ENCODE data around the gene KDM4D.
A peak's percentile ranks its signal among the peaks of the same experiment; 100 is the strongest.
"Not testable (repeated sequence)": the region's sequence is repeated elsewhere in the genome, so short reads cannot be mapped to it uniquely, and the experiment has no call there.

KDM4D gene

GRCh38 chr11:94973099-94973968 is at the start of gene KDM4D, which contains the start of gene CWC15:
Gene KDM4D (plus strand): TSS chr11:94973709. CDS start chr11:94997373, 23,664 bp downstream.
Gene CWC15 (minus strand): TSS chr11:94973556. CDS start chr11:94972185, 1,371 bp downstream.
- H3K9me3 ChIP-seq (ENCODE audit: control insufficient read depth in 2 of 2, low read length in 2 of 2), result no peaks in the 10 kb centered on the region
- H3K27ac ChIP-seq (ENCODE audit: low read depth in 2 of 2, low read length in 2 of 2), result peak within 1 kb of the TSS; percentile 45 to 74

GRCh38 chr11:94924171-94924572 is 49.3 kb upstream of the KDM4D start:
- Histone ChIP-seq H3K27me3 (ENCODE audit: control insufficient read depth in 2 of 2, insufficient read depth in 2 of 2, low read length in 2 of 2) (no peaks in the 10 kb centered on the region), H3K36me3 (ENCODE audit: control insufficient read depth in 2 of 2, insufficient read depth in 2 of 2, low read length in 2 of 2) (no peaks in the 10 kb centered on the region), H3K27ac (ENCODE audit: low read depth in 2 of 2, low read length in 2 of 2) (no peak overlapping the region), H3K4me1 (ENCODE audit: control insufficient read depth in 2 of 2, insufficient read depth in 2 of 2, low read length in 2 of 2) (peaks cover 0 to 9% of the 10 kb centered on the region in 2 donors), H3K9me3 (ENCODE audit: control insufficient read depth in 2 of 2, low read length in 2 of 2) (no peaks in the 10 kb centered on the region), H3K4me3 (ENCODE audit: low read length in 2 of 2) (no peak overlapping the region), H3K9ac (ENCODE audit: low read depth in 1 of 2, low read length in 2 of 2) (no peak overlapping the region)

More at GRCh38 chr11:94973099-94973968, at the start of gene KDM4D, which contains the start of gene CWC15:
- Histone ChIP-seq H3K27me3 (ENCODE audit: control insufficient read depth in 2 of 2, insufficient read depth in 2 of 2, low read length in 2 of 2) (no peaks in the 10 kb centered on the region), H3K9ac (ENCODE audit: low read depth in 1 of 2, low read length in 2 of 2) (peak within 1 kb of the TSS; percentile 83 to 89), H3K36me3 (ENCODE audit: control insufficient read depth in 2 of 2, insufficient read depth in 2 of 2, low read length in 2 of 2) (peaks cover 30 to 36% of the 10 kb centered on the region in 2 donors), H3K4me3 (ENCODE audit: low read length in 2 of 2) (peak within 1 kb of the TSS; percentile 83 to 86), H3K4me1 (ENCODE audit: control insufficient read depth in 2 of 2, insufficient read depth in 2 of 2, low read length in 2 of 2) (peaks cover 7 to 8% of the 10 kb centered on the region in 2 donors)

- Histone ChIP-seq H3K27me3 (ENCODE audit: control insufficient read depth in 2 of 2, insufficient read depth in 2 of 2, low read length in 2 of 2) (no peaks in the 10 kb centered on the region), H3K27ac (ENCODE audit: low read depth in 2 of 2, low read length in 2 of 2) (peak overlapping the region in 1 of 2 donors; percentile 44), H3K4me3 (ENCODE audit: low read length in 2 of 2) (no peak overlapping the region), H3K9me3 (ENCODE audit: control insufficient read depth in 2 of 2, low read length in 2 of 2) (no peaks in the 10 kb centered on the region), H3K4me1 (ENCODE audit: control insufficient read depth in 2 of 2, insufficient read depth in 2 of 2, low read length in 2 of 2) (peaks cover 0 to 9% of the 10 kb centered on the region in 2 donors), H3K9ac (ENCODE audit: low read depth in 1 of 2, low read length in 2 of 2) (no peak overlapping the region), H3K36me3 (ENCODE audit: control insufficient read depth in 2 of 2, insufficient read depth in 2 of 2, low read length in 2 of 2) (no peaks in the 10 kb centered on the region)
Measured at GRCh38 chr11:94924612-94925011, 48.9 kb upstream of the KDM4D start.

- no peak overlapping the region for H3K9ac ChIP-seq (ENCODE audit: low read depth in 1 of 2, low read length in 2 of 2)
- no peaks in the 10 kb centered on the region for H3K9me3 ChIP-seq (ENCODE audit: control insufficient read depth in 2 of 2, low read length in 2 of 2)
- H3K4me3 ChIP-seq (ENCODE audit: low read length in 2 of 2), result no peak overlapping the region
- peaks cover 0 to 9% of the 10 kb centered on the region in 2 donors for H3K4me1 ChIP-seq (ENCODE audit: control insufficient read depth in 2 of 2, insufficient read depth in 2 of 2, low read length in 2 of 2)
- no peaks in the 10 kb centered on the region for H3K27me3 ChIP-seq (ENCODE audit: control insufficient read depth in 2 of 2, insufficient read depth in 2 of 2, low read length in 2 of 2)
- no peak overlapping the region for H3K27ac ChIP-seq (ENCODE audit: low read depth in 2 of 2, low read length in 2 of 2)
- H3K36me3 ChIP-seq (ENCODE audit: control insufficient read depth in 2 of 2, insufficient read depth in 2 of 2, low read length in 2 of 2), result no peaks in the 10 kb centered on the region
Measured at GRCh38 chr11:94925422-94926270, 47.9 kb upstream of the KDM4D start.

- Histone ChIP-seq H3K36me3 (ENCODE audit: control insufficient read depth in 2 of 2, insufficient read depth in 2 of 2, low read length in 2 of 2) (no peaks in the 10 kb centered on the region), H3K4me1 (ENCODE audit: control insufficient read depth in 2 of 2, insufficient read depth in 2 of 2, low read length in 2 of 2) (peaks cover 0 to 9% of the 10 kb centered on the region in 2 donors), H3K27ac (ENCODE audit: low read depth in 2 of 2, low read length in 2 of 2) (no peak overlapping the region), H3K9me3 (ENCODE audit: control insufficient read depth in 2 of 2, low read length in 2 of 2) (no peaks in the 10 kb centered on the region), H3K9ac (ENCODE audit: low read depth in 1 of 2, low read length in 2 of 2) (no peak overlapping the region), H3K27me3 (ENCODE audit: control insufficient read depth in 2 of 2, insufficient read depth in 2 of 2, low read length in 2 of 2) (no peaks in the 10 kb centered on the region), H3K4me3 (ENCODE audit: low read length in 2 of 2) (no peak overlapping the region)
Measured at GRCh38 chr11:94926271-94926625, 47.3 kb upstream of the KDM4D start.

GRCh38 chr11:94926698-94927237 is 46.7 kb upstream of the KDM4D start:
- H3K27ac ChIP-seq (ENCODE audit: low read depth in 2 of 2, low read length in 2 of 2), result peak overlapping the region; percentile 20 to 46
- no peak overlapping the region for H3K4me3 ChIP-seq (ENCODE audit: low read length in 2 of 2)
- no peaks in the 10 kb centered on the region for H3K27me3 ChIP-seq (ENCODE audit: control insufficient read depth in 2 of 2, insufficient read depth in 2 of 2, low read length in 2 of 2)
- no peaks in the 10 kb centered on the region for H3K9me3 ChIP-seq (ENCODE audit: control insufficient read depth in 2 of 2, low read length in 2 of 2)
- H3K36me3 ChIP-seq (ENCODE audit: control insufficient read depth in 2 of 2, insufficient read depth in 2 of 2, low read length in 2 of 2), result no peaks in the 10 kb centered on the region
- no peak overlapping the region for H3K9ac ChIP-seq (ENCODE audit: low read depth in 1 of 2, low read length in 2 of 2)
- H3K4me1 ChIP-seq (ENCODE audit: control insufficient read depth in 2 of 2, insufficient read depth in 2 of 2, low read length in 2 of 2), result peaks cover 0 to 9% of the 10 kb centered on the region in 2 donors

GRCh38 chr11:94928117-94928990 is 45.2 kb upstream of the KDM4D start:
- H3K36me3 ChIP-seq (ENCODE audit: control insufficient read depth in 2 of 2, insufficient read depth in 2 of 2, low read length in 2 of 2), result no peaks in the 10 kb centered on the region
- H3K9me3 ChIP-seq (ENCODE audit: control insufficient read depth in 2 of 2, low read length in 2 of 2), result no peaks in the 10 kb centered on the region
- peaks cover 0 to 9% of the 10 kb centered on the region in 2 donors for H3K4me1 ChIP-seq (ENCODE audit: control insufficient read depth in 2 of 2, insufficient read depth in 2 of 2, low read length in 2 of 2)
- no peaks in the 10 kb centered on the region for H3K27me3 ChIP-seq (ENCODE audit: control insufficient read depth in 2 of 2, insufficient read depth in 2 of 2, low read length in 2 of 2)
- no peak overlapping the region for H3K4me3 ChIP-seq (ENCODE audit: low read length in 2 of 2)
- no peak overlapping the region for H3K27ac ChIP-seq (ENCODE audit: low read depth in 2 of 2, low read length in 2 of 2)
- H3K9ac ChIP-seq (ENCODE audit: low read depth in 1 of 2, low read length in 2 of 2), result no peak overlapping the region

- H3K4me3 ChIP-seq (ENCODE audit: low read length in 2 of 2); H3K27me3 ChIP-seq (ENCODE audit: control insufficient read depth in 2 of 2, insufficient read depth in 2 of 2, low read length in 2 of 2); H3K36me3 ChIP-seq (ENCODE audit: control insufficient read depth in 2 of 2, insufficient read depth in 2 of 2, low read length in 2 of 2); H3K9me3 ChIP-seq (ENCODE audit: control insufficient read depth in 2 of 2, low read length in 2 of 2); H3K4me1 ChIP-seq (ENCODE audit: control insufficient read depth in 2 of 2, insufficient read depth in 2 of 2, low read length in 2 of 2); H3K27ac ChIP-seq (ENCODE audit: low read depth in 2 of 2, low read length in 2 of 2); H3K9ac ChIP-seq (ENCODE audit: low read depth in 1 of 2, low read length in 2 of 2): not testable (repeated sequence)
Measured at GRCh38 chr11:94932072-94932471, 41.4 kb upstream of the KDM4D start.

GRCh38 chr11:94932503-94932902 is 41.0 kb upstream of the KDM4D start:
- H3K4me1 ChIP-seq (ENCODE audit: control insufficient read depth in 2 of 2, insufficient read depth in 2 of 2, low read length in 2 of 2), result peaks cover 0 to 3% of the 10 kb centered on the region in 2 donors
- H3K27ac ChIP-seq (ENCODE audit: low read depth in 2 of 2, low read length in 2 of 2), result no peak overlapping the region
- H3K27me3 ChIP-seq (ENCODE audit: control insufficient read depth in 2 of 2, insufficient read depth in 2 of 2, low read length in 2 of 2), result no peaks in the 10 kb centered on the region
- H3K9me3 ChIP-seq (ENCODE audit: control insufficient read depth in 2 of 2, low read length in 2 of 2), result no peaks in the 10 kb centered on the region
- no peak overlapping the region for H3K9ac ChIP-seq (ENCODE audit: low read depth in 1 of 2, low read length in 2 of 2)
- no peak overlapping the region for H3K4me3 ChIP-seq (ENCODE audit: low read length in 2 of 2)
- H3K36me3 ChIP-seq (ENCODE audit: control insufficient read depth in 2 of 2, insufficient read depth in 2 of 2, low read length in 2 of 2), result no peaks in the 10 kb centered on the region

Data from mucosa of rectum (tissue), 2 donors.